Measurements from ENCODE around the gene NFIB. TPM values are rescaled to one million over a fixed set of nuclear protein-coding genes. Genes with fewer than 3 reads are reported as not detected.

NFIB gene
- total RNA-seq, 1 donor from 2014 or later: 76.4 TPM

GRCh38 chr9:14292181-14292739 lies 21.7 kb downstream of the NFIB start:
- H3K4me3 Mint-ChIP-seq: no peak overlapping the region
- TF ChIP-seq CTCF (conservative IDR thresholded peaks at IDR 0.05): no peak
- H3K9me3 Mint-ChIP-seq: no peaks in the 10 kb centered on the region
- DNase-seq (ENCODE audit: extremely low spot score, unreplicated experiment): no peak
- H3K27me3 Mint-ChIP-seq: no peaks in the 10 kb centered on the region
- peaks cover 40% of the 10 kb centered on the region for H3K36me3 Mint-ChIP-seq
- no peak overlapping the region for H3K27ac Mint-ChIP-seq
- H3K4me1 Mint-ChIP-seq (ENCODE audit: unreplicated experiment): peaks cover 26% of the 10 kb centered on the region

GRCh38 chr9:14289916-14290315 lies 24.0 kb downstream of the NFIB start:
- Mint-ChIP-seq H3K9me3 (no peaks in the 10 kb centered on the region), H3K4me3 (no peak overlapping the region), H3K27me3 (no peaks in the 10 kb centered on the region), H3K36me3 (peaks cover 29% of the 10 kb centered on the region), H3K4me1 (ENCODE audit: unreplicated experiment) (peaks cover 18% of the 10 kb centered on the region), H3K27ac (no peak overlapping the region)
- DNase-seq (ENCODE audit: extremely low spot score, unreplicated experiment): no peak
- no peak for TF ChIP-seq CTCF (conservative IDR thresholded peaks at IDR 0.05)

DNA sequence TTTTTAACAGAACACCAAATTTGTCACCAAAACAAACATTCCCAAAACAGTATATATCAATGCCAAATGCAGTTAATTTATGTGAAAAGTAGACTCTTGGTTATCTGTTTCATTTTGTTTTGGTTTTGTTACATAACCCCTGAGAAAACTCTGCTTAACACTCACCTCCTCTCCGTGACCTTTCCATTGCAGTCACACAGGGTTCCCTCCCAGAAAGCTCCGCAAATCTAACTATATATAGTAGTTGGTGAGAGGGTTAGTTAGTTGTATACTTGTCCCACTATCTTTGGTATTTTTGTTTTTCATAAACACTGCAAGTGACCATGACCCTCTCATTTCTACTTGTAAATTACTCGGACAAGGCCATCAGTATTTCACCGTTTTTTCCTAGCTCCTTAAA lies 25.5 kb downstream of the NFIB start:
- H3K4me1 Mint-ChIP-seq (ENCODE audit: unreplicated experiment): peaks cover 17% of the 10 kb centered on the region
- no peaks in the 10 kb centered on the region for H3K9me3 Mint-ChIP-seq
- no peak for DNase-seq (ENCODE audit: extremely low spot score, unreplicated experiment)

DNA sequence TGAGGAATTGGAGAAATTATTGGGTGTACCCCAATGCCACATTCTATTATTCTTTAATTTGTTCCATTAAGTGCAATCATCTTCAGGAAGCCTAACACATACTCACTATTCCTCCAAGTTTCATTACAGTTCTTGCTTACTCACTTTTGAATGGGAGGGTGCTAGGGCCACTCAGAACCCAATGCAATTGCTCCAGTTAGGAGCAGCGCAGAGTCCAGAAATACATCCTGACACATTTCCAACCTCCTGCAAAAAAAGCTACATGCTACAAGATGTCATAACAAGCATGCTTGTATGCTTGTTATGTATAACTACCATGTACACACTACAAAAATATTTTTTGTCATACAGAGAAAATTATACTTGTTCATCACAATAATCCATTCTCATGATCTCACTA lies 27.8 kb downstream of the NFIB start:
- Mint-ChIP-seq H3K9me3 (no peaks in the 10 kb centered on the region), H3K4me1 (ENCODE audit: unreplicated experiment) (peaks cover 34% of the 10 kb centered on the region), H3K36me3 (peaks cover 22% of the 10 kb centered on the region), H3K27me3 (no peaks in the 10 kb centered on the region), H3K4me3 (no peak overlapping the region), H3K27ac (no peak overlapping the region)
- no peak for TF ChIP-seq CTCF (conservative IDR thresholded peaks at IDR 0.05)
- no peak for DNase-seq (ENCODE audit: extremely low spot score, unreplicated experiment)

More for the DNA sequence above, 25.5 kb downstream of the NFIB start:
- TF ChIP-seq CTCF (conservative IDR thresholded peaks at IDR 0.05): no peak
- Mint-ChIP-seq H3K4me3 (no peak overlapping the region), H3K27ac (no peak overlapping the region), H3K36me3 (peaks cover 23% of the 10 kb centered on the region), H3K27me3 (no peaks in the 10 kb centered on the region)

DNA sequence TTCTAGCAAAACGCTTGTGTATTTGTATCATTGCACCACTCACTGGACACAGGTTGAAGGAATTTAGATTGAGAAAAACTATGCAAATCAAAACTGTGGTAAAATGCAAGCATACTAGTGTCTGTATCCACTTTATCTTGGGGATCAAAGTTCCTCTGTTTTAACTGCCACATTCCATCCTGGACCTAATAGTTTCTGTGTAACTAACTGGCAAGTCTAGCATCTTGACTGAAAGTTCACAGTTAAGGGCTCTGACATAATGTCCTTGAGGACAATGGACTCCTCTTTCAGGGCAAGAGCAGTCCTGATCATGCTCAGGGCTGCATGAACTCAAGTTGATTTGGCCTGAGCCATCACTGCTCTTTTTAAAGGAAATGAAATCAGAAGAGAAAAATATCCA lies 30.7 kb downstream of the NFIB start:
- no peak overlapping the region for H3K4me3 Mint-ChIP-seq
- DNase-seq (ENCODE audit: extremely low spot score, unreplicated experiment): no peak
- no peaks in the 10 kb centered on the region for H3K9me3 Mint-ChIP-seq
- TF ChIP-seq CTCF (conservative IDR thresholded peaks at IDR 0.05): no peak
- H3K27ac Mint-ChIP-seq: peak overlapping the region; percentile 4
- peaks cover 40% of the 10 kb centered on the region for H3K4me1 Mint-ChIP-seq (ENCODE audit: unreplicated experiment)
- peaks cover 27% of the 10 kb centered on the region for H3K36me3 Mint-ChIP-seq
- H3K27me3 Mint-ChIP-seq: no peaks in the 10 kb centered on the region

GRCh38 chr9:14281876-14282275 lies 32.1 kb downstream of the NFIB start:
- Mint-ChIP-seq H3K9me3 (no peaks in the 10 kb centered on the region), H3K27ac (no peak overlapping the region), H3K36me3 (peaks cover 28% of the 10 kb centered on the region), H3K4me3 (no peak overlapping the region), H3K4me1 (ENCODE audit: unreplicated experiment) (peaks cover 54% of the 10 kb centered on the region), H3K27me3 (no peaks in the 10 kb centered on the region)
- TF ChIP-seq CTCF (conservative IDR thresholded peaks at IDR 0.05): no peak
- no peak for DNase-seq (ENCODE audit: extremely low spot score, unreplicated experiment)
